Activated B cell treated with CpG ODN at 0.5 μM for 24 hours (primary cell): ENCODE measurements around the gene SMIM8. TPM values are rescaled to one million over a fixed set of nuclear protein-coding genes. Genes with fewer than 3 reads are reported as not detected.

Source experiments
- ATAC-seq: fragments of 200-7000 bp; cut with Tn5 transposase; one replicate; pipeline ENCODE4 v1.10.0; 2021; ENCODE audit warnings: low read depth, mild to moderate bottlenecking, moderate library complexity
- CTCF ChIA-PET: fragments of 350-600 bp; sonication (Branson Sonifier 250); formaldehyde crosslinking; loops from one replicate; lab custom pipeline; 2021; ENCODE audit warnings: antibody characterized with exemption; lab: Charles Lee
- POLR2A ChIA-PET: fragments of 350-600 bp; sonication (Branson Sonifier 250); formaldehyde crosslinking; loops from one replicate; lab custom pipeline; 2021; ENCODE audit warnings: antibody characterized with exemption; lab: Charles Lee
- DNase-seq: peaks from one replicate; pipeline ENCODE4 v3.0.0; 2022
- H3K27ac Mint-ChIP-seq: one replicate; pipeline ENCODE4 v1.8.0; 2020; ENCODE audit warnings: mixed read lengths
- H3K27me3 Mint-ChIP-seq: one replicate; pipeline ENCODE4 v1.8.0; 2021; ENCODE audit warnings: mixed read lengths
- H3K36me3 Mint-ChIP-seq: one replicate; pipeline ENCODE4 v1.8.0; 2021; ENCODE audit warnings: low read depth, mixed read lengths
- H3K4me1 Mint-ChIP-seq: one replicate; pipeline ENCODE4 v1.8.0; 2021; ENCODE audit warnings: mixed read lengths
- H3K4me3 Mint-ChIP-seq: one replicate; pipeline ENCODE4 v1.8.0; 2020; ENCODE audit warnings: mild to moderate bottlenecking, mixed read lengths
- H3K9me3 Mint-ChIP-seq: one replicate; pipeline ENCODE4 v1.8.0; 2020; ENCODE audit warnings: mixed read lengths
- CTCF ChIP-seq: fragments of 200-600 bp; IDR thresholded peaks from one replicate; pipeline ENCODE4 v1.8.0; 2022; ENCODE audit warnings: antibody characterized with exemption, mild to moderate bottlenecking
- intact Hi-C: fragments of 100-400 bp; cut with micrococcal nuclease; formaldehyde crosslinking; loops from one replicate; pipeline ENCODE4 v1.15.1; 2024
- total RNA-seq: library from RNA; stranded (reverse); gene quantifications from 2 replicates; pipeline ENCODE4 v1.2.3, GENCODE V29; 2022

The SMIM8 gene, protein sequence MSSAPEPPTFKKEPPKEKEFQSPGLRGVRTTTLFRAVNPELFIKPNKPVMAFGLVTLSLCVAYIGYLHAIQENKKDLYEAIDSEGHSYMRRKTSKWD
- 11.1 and 14.4 TPM in 2 replicates for total RNA-seq

DNA sequence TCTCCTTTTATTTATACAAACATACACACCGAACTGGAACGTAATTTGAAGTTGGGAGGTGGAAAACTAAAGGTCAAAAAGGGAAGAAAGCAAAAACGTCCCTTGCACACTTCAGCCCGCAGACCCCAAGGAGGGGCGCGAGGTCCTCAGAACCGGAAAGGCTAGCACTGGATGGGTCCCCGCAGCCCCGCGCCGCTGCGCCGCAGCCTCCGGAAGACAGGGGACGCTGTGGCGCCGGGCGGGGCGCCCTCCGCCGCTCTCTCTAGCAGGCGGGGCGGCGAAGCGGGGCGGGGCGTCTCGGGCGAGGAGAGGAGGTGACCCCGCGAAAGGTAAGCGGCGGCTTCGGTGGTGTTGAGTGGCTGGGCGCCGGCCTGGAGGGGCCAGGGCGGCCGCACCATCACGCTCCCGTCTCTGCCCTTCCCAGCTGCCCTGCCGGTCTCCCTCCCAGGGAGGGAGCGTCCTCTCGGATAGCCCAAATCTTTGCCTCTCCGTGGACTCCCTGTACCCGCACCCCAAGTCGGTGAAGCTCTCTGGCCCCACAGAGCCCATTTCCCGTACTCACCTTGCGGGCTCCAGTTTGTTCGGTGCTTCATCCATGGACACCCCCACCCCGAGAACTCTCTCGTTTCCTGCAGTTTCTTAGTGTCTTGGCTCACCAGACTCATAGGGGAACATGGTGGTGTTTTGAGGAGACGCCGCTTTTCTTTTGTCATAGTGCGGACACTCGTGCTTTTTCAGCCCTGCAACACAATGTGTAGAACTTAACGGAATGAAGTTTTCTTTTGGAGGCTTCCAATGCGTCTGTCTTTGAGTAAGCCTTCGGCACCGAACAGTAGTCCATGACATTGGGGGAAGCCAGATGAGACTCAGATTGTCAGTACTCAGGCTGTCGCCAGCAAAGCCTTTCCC, at the start of gene SMIM8:
Gene SMIM8 (plus strand): TSS at position 285 of the 909 bp plus-strand sequence. CDS start 14,444 bp downstream, outside the sequence.
- ChIA-PET CTCF (interaction anchor here (0.7 kb wide), 1 partner anchor 99 kb away, joined by 3 read pairs; no protein-coding TSS in a partner anchor), POLR2A (interaction anchor here (0.6 to 1.2 kb wide), 3 partner anchors 17 to 1759 kb away, joined by 3 to 4 read pairs (median 3); no protein-coding TSS in a partner anchor)
- Mint-ChIP-seq H3K4me3 (peak within 1 kb of the TSS; percentile 98), H3K27me3 (no peaks in the 10 kb centered on the region), H3K36me3 (peaks cover 6% of the 10 kb centered on the region), H3K27ac (peak within 1 kb of the TSS; percentile 90), H3K9me3 (no peaks in the 10 kb centered on the region), H3K4me1 (peaks cover 25% of the 10 kb centered on the region)
- ATAC-seq (peak; percentile 100), DNase-seq (peak; percentile 89)
- intact Hi-C loops, result loop anchor here (1.0 to 5.0 kb wide), 7 partner anchors 60 to 380 kb away; partner anchors contain the start of genes AKIRIN2, RARS2, SLC35A1 and ZNF292
- TF ChIP-seq CTCF, result peak; percentile 79

GRCh38 chr6:87274660-87275274, 47.6 kb upstream of the SMIM8 start:
- no peak for ATAC-seq
- Mint-ChIP-seq H3K27ac (no peak overlapping the region), H3K36me3 (no peaks in the 10 kb centered on the region)

DNA sequence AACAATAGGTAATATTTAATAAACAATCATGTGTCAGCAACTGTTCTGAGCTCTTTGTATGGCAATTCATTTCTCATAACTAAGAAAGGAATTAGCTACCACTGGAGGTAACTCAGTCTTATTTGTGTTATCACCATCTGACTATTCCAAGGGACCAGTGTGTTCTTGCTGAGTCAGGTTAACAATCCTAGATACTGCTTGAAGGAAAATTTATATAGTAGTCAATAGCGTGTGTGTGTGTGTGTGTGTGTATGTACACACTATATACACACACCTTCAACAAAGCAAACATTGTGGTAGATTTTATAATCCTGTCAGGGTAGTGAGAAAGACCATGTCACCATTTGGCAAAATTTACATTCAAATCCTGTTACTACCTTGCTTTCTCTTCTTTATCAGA, 45.8 kb upstream of the SMIM8 start:
- H3K9me3 Mint-ChIP-seq, result no peaks in the 10 kb centered on the region
- no peaks in the 10 kb centered on the region for H3K27me3 Mint-ChIP-seq
- ATAC-seq, result no peak
- intact Hi-C loops, result no loop called here
- CTCF ChIA-PET, result interaction anchor here (0.6 kb wide), 1 partner anchor 102 kb away, joined by 3 read pairs; no protein-coding TSS in a partner anchor
- DNase-seq, result no peak
- TF ChIP-seq CTCF, result no peak
- H3K4me3 Mint-ChIP-seq, result no peak overlapping the region
- POLR2A ChIA-PET, result no interaction called here
- no peaks in the 10 kb centered on the region for H3K36me3 Mint-ChIP-seq
- peaks cover 4% of the 10 kb centered on the region for H3K4me1 Mint-ChIP-seq
- H3K27ac Mint-ChIP-seq, result no peak overlapping the region

More at GRCh38 chr6:87274660-87275274, 47.6 kb upstream of the SMIM8 start:
- intact Hi-C loops, result no loop called here
- ChIA-PET POLR2A (no interaction called here), CTCF (interaction anchor here (1.2 kb wide), 1 partner anchor 9 kb away, joined by 3 read pairs; no protein-coding TSS in a partner anchor)
- peaks cover 4% of the 10 kb centered on the region for H3K4me1 Mint-ChIP-seq
- no peaks in the 10 kb centered on the region for H3K9me3 Mint-ChIP-seq
- DNase-seq, result no peak
- no peak overlapping the region for H3K4me3 Mint-ChIP-seq
- TF ChIP-seq CTCF, result no peak
- no peaks in the 10 kb centered on the region for H3K27me3 Mint-ChIP-seq

- Mint-ChIP-seq H3K27me3 (no peaks in the 10 kb centered on the region), H3K4me1 (peaks cover 4% of the 10 kb centered on the region), H3K4me3 (no peak overlapping the region), H3K9me3 (no peaks in the 10 kb centered on the region), H3K27ac (no peak overlapping the region), H3K36me3 (no peaks in the 10 kb centered on the region)
- POLR2A ChIA-PET, result no interaction called here
- no peak for TF ChIP-seq CTCF
- no peak for ATAC-seq
- intact Hi-C loops, result no loop called here
- CTCF ChIA-PET, result no interaction called here
- DNase-seq, result no peak
Measured at GRCh38 chr6:87277123-87277522, 45.3 kb upstream of the SMIM8 start.
